Central memory CD4-positive, alpha-beta T cell (primary cell): Measurements from ENCODE around the gene OR1E2.
"Not testable (repeated sequence)": the region's sequence is repeated elsewhere in the genome, so short reads cannot be mapped to it uniquely, and the experiment has no call there.

Source experiments
- DNase-seq: peaks from one replicate; pipeline ENCODE4 v3.0.0; 2022
- total RNA-seq, 3 experiments: gene quantifications; one replicate each; lab custom pipeline; 2026; lab: John Stamatoyannopoulos, UW

Gene OR1E2, protein sequence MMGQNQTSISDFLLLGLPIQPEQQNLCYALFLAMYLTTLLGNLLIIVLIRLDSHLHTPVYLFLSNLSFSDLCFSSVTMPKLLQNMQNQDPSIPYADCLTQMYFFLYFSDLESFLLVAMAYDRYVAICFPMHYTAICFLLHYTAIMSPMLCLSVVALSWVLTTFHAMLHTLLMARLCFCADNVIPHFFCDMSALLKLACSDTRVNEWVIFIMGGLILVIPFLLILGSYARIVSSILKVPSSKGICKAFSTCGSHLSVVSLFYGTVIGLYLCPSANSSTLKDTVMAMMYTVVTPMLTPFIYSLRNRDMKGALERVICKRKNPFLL
- total RNA-seq = 0 reads per million in 3 experiments

DNA sequence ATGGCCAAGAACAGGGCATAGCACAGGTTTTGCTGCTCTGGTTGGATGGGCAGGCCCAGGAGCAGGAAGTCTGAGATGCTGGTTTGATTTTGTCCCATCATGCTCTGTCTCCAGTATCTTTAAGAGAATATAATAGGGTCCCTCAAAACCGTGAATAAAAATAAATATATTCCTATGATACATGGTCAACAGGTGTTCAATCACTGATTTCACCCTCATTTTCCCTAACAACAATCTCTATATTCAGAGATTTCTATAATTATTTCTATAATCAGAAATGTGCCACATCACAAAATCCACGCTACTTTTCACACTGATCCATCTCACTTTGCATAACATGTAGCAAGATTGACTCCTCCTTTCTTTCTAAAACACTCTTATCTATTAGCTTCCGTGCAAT is at the start of gene OR1E2:
OR1E2 (minus strand) TSS at position 101 of the 400 bp plus-strand sequence; CDS start at position 101, 0 bp downstream.
- no peak for DNase-seq

DNA sequence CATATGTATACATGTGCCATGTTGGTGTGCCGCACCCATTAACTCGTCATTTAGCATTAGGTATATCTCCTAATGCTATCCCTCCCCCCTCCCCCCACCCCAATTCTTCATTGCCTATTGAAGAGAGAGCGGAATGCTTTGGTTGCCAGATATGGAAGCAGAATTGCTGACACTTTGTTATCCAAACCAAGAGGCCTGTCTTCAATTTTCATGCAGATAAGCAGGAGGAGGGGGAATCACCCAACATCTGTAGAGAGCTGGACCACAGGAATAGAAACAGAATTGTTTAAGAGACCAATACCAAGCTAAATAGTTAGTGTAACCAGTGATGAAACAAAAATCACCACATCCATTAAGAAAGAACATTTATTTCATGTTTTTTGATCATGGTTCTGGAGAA is 49.2 kb upstream of the OR1E2 start:
- DNase-seq = no peak

DNA sequence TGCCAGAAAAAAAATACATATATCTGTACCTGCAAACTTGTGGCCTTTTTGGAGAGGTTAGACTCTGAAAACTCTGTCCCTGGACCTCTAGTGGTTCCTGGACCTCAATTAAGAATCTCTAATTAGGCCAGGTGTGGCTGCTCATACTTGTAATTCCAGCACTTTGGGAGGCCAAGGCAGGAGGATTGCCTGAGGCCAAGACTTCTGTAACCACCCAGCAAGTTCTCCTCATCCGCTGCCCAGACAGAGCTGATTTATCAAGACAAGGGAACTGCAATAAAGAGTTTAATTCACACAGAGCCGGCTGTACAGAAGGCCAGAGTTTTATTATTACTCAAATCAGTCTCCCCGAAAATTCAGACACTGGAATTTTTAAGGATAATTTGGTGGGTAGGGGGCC is 46.3 kb upstream of the OR1E2 start:
- DNase-seq = no peak

DNA sequence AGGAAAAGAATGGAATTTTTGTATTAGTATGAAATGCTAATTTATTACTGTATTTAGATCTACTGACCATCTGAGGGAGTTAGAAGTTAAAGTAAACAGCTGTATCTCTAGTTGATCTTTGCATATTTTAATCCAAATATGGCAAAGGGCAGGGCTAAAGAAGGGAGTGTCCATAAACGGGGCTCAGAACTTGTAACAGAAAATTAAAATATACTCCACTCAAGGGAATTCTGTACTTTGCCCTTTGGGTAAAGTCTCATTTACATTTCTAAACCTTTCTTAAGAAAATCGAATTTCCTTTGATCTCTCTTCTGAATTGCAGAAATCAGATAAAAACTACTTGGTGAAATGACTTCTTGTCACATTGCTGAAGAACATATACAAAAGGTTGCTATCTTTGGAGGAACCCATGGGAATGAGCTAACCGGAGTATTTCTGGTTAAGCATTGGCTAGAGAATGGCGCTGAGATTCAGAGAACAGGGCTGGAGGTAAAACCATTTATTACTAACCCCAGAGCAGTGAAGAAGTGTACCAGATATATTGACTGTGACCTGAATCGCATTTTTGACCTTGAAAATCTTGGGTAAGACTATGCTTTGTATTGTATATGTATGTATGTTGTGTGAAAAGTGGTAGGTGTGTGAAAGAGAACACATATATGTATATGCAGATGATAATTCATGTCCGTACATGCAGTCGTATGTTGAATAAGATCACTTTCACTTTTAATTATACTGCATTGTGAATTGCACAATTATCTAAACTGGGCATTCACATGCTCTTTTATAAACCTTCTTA is 42.4 kb upstream of the OR1E2 start, which contains the start of gene ASPA:
ASPA (plus strand) TSS at position 186 of the 799 bp plus-strand sequence; CDS start at position 349, 163 bp downstream.
- DNase-seq = no peak

DNA sequence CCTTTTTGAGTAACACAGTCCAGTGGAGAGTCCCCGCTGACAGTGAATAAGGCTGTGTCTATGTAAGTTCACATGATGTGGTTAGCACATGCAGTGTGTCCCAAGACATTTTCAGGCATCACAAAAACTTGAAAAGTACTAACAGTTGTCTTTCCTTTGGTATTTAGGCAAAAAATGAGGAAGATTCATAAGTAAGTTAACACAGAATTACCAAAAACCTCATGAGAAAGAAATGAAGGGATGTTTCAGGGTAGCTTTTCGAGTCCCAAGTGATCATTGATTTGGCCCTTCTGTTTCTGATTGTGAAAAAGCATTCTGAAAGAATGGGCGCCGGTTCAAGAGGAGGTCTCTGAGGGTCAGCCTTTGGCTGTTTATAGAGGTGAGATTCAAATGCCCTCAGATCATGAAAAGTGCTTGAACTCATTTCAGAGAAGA is 41.6 kb upstream of the OR1E2 start:
- DNase-seq = no peak

DNA sequence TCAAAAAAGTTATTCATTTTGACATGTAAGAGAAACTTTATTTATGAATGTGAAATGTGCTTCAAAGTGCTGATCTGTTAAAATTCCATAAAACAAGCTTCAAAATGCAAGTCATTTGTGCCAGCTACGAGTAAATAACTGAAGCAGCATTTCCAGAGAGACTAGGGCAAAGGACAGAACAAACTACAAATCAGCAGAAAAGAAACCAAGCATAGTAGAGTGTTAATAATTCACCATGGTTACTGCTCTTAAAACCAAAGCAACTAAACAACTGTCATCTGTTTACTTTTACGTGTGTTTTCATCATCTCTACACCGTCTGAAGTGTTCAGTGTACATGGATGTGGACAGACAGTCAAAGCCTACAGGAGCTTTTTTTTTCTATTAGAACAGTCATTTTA is 40.6 kb upstream of the OR1E2 start:
- DNase-seq = no peak

DNA sequence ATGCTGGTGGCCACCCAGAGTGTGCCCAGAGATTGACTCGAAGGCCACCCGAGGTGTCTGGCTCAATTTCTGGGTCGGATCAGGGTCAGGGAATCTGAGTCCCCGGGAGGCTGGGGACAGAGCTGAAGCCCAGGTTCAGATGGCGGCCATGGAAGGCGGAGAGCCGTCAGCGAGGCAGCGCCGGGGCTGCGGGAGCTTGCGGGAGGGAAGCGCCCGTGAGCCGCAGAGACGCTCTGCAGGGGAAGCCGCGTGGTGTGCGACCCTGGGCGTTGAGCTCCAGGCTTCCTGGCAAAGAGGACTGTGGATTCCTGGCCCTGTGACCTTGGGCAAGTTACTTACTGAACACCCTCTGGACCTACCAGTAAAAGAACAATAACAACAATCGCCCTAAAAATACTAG is 38.5 kb upstream of the OR1E2 start:
- DNase-seq = no peak

DNA sequence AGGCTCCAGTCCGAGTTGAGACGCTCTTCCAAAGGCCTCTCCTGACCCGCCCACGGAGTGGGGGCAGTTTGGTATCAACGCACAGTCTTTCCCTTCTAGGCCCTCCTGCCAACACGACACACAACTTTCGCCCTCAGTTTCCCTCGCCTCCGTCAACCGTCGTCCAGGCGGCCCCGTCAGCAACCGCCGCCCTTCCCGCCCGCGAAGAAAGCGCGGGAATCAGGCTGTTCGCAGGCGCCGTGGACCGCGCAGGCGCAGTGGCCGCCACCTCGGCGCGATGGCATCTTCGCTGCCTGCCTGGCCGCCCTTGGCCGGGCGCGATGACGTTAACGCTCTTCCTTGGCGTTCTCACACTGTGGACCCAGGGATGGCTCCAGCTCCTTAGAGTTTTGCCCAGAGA is 38.0 kb upstream of the OR1E2 start, which contains the start of gene SPATA22:
SPATA22 (minus strand) TSS at position 221 of the 400 bp plus-strand sequence. CDS start 2,494 bp downstream, outside the sequence.
- no peak for DNase-seq

DNA sequence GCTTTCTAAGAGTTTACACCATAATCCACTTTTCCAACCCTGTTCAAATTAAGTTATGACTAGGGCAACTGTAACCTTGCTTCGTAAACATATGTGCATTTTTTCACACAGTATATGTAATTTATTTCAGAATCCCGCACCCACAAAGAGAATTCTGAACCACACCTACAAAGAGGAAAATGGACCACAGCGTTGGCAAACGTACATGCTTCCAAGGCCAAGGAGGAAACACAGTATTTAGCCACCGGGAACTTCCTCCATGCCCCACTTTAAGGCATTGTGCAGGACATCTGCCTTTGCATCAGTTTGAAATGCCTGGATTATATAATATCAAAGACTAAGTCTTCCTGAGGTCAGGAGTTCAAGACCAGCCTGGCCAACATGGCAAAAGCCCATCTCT is 35.9 kb upstream of the OR1E2 start:
- DNase-seq = no peak

DNA sequence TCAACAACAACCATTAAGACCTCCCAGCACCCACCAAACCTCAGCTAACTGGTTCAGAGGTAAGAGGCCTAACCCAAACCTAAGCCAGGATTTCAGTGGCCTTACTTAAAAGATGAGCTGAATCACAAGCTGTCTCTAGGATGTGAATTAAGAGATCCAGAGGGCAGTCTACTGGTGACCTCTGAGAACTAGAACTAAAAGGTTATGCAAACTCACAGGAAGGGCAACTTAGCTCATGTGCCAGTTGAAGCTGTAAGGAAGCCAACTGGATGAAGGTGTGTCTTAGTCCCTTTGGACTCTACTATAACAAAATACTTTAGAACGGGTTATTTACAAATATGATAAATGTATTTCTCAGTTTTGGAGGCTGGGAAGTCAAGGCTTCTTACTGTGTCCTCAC is 32.7 kb upstream of the OR1E2 start:
- DNase-seq = not testable (repeated sequence)

DNA sequence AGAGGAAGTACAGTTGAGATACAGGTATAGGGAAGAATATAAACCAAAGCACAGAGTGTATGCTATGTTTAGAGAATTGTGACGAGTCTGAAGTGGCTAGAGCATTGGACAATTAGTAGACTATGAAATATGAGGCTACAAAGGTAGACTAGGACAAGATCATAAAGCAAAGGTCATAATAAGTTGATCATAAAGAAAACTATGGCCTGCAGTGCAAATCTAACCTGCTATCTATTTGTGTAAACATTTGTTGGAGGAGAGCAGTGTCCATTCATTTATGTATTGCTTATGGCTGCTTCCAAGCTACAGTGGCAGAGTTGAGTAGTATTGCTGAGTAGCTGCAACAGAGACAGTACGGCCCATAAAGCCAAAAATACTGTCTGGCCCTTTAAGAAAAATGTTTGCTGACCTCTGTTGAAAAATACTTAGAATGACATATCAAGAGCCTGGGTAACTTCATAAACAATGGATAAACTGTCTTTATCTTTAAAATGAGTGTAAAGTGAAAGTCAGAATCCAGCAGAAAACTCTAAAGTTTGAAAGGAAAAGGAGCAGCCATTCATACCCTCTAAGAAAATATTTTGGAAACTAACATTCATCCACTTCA is 14.5 kb upstream of the OR1E2 start:
- DNase-seq = no peak

DNA sequence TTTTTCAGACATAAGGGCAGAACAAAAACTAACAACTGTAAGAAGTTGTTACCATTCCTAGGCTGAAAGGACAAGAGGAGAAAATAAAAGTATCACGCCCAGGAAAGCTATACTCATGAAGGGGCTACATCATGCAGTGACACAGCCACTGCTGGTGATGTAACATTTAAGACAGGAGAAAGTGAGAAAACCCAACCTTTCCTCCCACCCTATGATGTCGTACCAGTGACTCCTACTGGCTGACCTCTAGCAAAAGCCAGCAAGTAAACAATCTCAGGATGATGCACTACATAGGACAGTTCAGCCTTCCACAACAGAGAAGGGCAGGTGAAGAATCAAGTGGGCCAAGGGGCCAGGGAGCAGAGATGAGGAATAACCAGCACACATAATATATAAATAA is 14.0 kb upstream of the OR1E2 start:
- DNase-seq = no peak

DNA sequence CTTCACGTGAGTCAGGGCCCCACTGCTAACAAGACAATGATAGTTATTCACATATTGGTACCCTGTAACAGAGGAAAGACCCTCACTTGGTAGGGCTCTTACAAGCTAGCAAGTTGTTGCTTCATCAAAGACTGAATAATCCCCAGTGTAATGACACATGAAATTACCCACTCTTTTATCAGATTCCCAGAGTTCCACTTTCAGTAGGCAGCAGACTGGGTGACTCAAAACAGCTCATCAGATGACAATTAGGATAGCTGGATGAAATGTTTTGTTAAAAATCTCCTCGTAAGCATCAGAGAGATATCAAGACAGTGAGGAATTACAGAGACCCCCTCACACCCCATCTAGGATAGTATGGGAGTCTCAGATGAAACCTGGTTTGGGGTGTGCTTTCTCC is 6.8 kb upstream of the OR1E2 start:
- DNase-seq = no peak

DNA sequence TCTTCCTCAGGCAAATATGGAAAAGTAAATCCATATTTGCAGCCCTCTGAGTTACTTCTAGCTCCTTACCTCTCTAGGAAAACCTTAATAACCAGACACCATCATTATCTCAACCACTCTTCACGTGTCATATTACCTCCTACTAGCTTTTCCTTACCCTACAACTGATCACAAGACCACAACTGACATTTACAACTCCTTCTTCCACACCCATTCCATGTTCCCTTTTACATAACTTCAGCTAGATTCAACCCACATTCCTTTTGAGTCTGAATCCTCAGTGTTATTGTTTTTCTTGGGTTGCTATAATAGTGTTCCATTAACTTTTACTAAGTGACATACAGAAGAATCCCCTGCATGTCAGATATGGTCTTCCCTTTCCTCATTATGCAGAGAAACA is 4.7 kb upstream of the OR1E2 start:
- DNase-seq = no peak

DNA sequence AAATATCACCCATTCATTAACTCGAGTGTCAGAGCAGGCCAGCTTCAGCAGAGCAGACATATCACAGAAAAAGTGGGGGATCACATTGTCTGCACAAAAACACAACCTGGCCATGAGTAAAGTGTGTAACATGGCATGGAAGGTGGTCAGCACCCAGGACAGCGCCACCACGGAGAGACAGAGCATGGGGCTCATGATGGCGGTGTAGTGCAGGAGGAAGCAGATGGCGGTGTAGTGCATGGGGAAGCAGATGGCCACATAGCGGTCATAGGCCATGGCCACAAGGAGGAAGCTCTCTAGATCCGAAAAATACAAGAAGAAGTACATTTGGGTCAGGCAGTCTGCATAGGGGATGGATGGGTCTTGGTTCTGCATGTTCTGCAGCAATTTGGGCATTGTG is 426 bp downstream of the OR1E2 start:
- not testable (repeated sequence) for DNase-seq

DNA sequence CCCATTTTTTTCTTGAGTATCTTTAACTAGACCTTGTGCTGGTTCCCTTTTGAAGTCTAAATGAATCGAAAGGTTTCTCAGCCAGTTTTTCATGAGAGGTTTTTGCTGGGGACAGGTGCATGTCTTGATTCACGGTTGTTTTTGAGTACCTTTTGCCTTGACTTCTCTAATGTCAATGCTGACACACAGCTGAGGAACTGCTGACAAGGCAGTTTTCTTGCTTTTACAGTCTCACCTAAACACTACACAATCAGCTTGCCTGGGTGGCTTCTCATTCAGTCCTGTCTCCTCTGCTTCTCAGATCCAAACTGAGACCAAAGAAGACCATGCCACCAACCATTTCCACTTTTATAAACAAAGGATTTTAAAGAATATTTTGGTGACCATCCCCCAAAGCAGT is 15.4 kb downstream of the OR1E2 start:
- no peak for DNase-seq

DNA sequence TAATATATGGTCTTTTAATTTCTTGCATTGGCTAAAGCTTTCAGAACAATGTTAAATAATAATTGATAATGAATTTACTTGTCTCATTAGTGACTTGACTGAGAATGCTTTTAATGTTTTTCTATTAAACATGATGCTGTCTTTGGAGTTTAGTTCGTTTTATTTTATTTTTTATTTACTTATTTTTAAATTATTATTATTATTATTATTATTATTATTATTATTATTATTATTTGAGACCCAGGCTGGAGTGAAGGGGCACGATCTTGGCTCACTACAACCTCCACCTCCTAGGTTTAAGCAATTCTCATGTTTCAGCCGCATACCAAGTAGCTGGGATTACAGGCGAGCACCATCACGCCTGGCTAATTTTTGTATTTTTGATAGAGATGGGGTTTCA is 18.0 kb downstream of the OR1E2 start:
- DNase-seq = no peak

DNA sequence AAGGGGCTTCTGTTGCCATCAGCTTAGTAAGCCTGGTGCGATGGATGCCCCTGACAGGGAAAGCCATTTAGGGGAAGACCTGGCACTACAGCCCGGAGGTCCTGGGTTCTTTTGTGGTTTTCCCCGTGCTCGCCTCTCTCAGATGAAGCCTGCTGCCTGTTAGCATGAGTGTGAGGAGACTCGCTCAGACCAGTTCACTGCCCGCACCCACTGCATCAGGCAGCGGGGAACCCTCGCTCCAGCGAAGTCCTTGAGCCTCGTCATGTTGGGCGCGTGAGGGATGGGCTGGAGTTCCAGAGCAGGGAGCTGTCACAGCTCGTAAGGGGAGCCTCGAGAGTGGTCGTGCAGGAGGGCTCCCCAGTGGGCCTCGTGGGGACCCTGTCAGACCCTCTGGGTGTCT is 21.4 kb downstream of the OR1E2 start:
- DNase-seq = not testable (repeated sequence)

DNA sequence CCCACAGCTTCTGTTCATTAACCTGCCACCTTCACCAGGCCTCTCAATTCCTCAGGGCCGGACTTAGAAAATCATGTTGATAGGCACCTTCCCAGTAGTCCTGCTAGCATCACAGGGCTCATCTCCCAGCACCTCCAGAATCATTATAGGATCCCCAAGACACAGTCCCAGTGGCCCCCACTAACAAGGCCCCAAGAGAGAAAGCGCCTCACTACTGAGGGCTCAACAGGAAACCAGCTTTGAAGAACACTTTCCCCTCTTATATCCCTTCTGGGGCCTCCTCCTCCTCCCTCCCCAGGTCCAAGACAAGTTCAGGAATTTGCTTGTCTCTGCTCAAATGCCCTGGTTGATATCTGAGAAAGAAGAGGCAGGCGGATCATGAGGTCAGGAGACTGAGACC is 22.6 kb downstream of the OR1E2 start, which contains the start of gene OR3A3:
OR3A3 (plus strand) TSS at position 301 of the 400 bp plus-strand sequence.
- DNase-seq = no peak

DNA sequence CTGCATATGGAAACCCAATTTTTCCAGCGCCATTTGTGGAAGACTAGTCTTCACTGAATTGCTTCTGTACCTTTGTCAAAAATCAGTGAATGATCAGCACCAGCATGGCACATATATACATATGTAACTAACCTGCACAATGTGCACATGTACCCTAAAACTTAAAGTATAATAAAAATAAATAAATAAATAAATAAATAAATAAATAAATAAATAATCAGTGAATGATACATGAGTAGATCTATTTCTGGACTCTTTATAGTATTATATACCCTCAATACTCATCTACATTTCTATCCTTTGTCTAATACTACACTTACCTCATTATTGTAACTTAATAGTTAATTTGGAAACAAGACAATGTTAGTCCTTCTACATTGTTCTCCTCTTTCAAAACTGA is 29.8 kb downstream of the OR1E2 start:
- not testable (repeated sequence) for DNase-seq

DNA sequence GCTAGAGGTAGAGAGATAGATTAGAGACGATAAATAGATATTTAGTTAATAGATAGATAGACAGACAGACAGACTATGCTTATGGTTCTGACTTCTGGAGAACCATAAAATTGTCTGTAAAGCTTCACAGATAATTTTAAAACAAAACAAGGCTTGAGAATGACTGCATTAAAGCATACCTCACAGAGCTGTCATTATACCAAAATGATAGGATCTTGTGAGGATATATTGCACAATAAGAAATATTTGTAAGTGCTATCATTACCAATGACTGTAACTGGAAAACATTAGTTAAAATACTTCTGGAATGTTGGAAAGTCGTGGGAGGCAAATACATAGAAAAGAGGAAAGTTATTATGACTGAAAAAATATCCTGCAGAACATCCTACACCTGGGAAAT is 31.9 kb downstream of the OR1E2 start:
- no peak for DNase-seq

DNA sequence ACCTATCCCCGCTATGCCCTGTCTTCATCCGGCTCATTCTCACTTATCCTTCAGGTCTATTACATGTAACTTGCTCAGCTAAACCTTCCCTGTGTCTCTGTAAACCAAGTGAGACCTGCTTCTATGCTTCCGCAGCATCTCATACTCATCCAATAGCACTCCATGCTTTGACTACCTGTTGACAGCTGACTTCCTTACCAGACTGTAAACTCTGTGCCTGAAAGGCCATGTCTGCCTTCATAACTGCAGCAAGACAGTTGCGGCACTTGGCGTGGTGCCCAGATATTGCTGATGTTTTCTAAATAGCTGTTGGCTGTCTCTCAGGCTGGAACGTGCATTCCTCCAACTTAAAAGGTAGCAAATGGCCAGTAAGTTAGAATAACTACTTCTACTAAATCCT is 33.6 kb downstream of the OR1E2 start:
- DNase-seq = no peak

DNA sequence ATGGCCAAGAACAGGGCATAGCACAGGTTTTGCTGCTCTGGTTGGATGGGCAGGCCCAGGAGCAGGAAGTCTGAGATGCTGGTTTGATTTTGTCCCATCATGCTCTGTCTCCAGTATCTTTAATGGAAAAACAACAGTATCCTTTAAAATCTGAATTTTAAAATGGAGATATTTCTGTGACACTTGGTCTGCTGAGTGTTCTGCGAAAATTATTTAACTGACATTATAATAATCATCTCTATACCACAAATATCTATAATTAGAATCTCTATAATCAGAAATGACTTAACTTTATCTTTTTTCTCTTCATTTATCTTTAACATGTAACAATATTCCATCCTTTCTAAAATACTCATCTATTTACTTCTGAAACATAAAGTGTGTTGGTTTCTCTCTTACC is 35.3 kb downstream of the OR1E2 start, which contains the start of gene OR1E1:
OR1E1 (minus strand) TSS at position 101 of the 400 bp plus-strand sequence; CDS start at position 101, 0 bp downstream.
- no peak for DNase-seq
